Naive B cell (primary cell): ENCODE data around the gene NCOR1. TPM values are rescaled to one million over a fixed set of nuclear protein-coding genes. Genes with fewer than 3 reads are reported as not detected.
A peak's percentile ranks its signal among the peaks of the same experiment; 100 is the strongest.

ENCODE experiments used
- ATAC-seq, 2 donors: fragments of 150-1000 bp; cut with Tn5 transposase; 2 replicates each; pipeline ENCODE4 v1.10.0; 2021; ENCODE audit warnings: low read depth in 2 of 2, mild to moderate bottlenecking in 2 of 2, moderate library complexity in 2 of 2
- DNase-seq: peaks from one replicate; pipeline ENCODE4 v3.0.0; 2022
- H3K27ac Mint-ChIP-seq, 6 donors: one replicate each; pipeline ENCODE4 v1.8.0; 2020 to 2022; ENCODE audit warnings: mild to moderate bottlenecking in 6 of 6, mixed read lengths in 6 of 6, moderate library complexity in 5 of 6, inconsistent platforms in 2 of 6
- H3K27me3 Mint-ChIP-seq, 3 donors: one replicate each; pipeline ENCODE4 v1.8.0; 2021 to 2022; ENCODE audit warnings: mixed read lengths in 3 of 3, mild to moderate bottlenecking in 1 of 3
- H3K36me3 Mint-ChIP-seq, 2 donors: one replicate each; pipeline ENCODE4 v1.8.0; 2020 to 2022; ENCODE audit warnings: mixed read lengths in 2 of 2, inconsistent platforms in 1 of 2, mild to moderate bottlenecking in 1 of 2
- H3K4me1 Mint-ChIP-seq, 3 donors: one replicate each; pipeline ENCODE4 v1.8.0; 2020 to 2022; ENCODE audit warnings: mixed read lengths in 3 of 3, inconsistent platforms in 1 of 3, mild to moderate bottlenecking in 1 of 3, moderate library complexity in 1 of 3
- H3K4me3 Mint-ChIP-seq, 8 donors: one replicate each; pipeline ENCODE4 v1.8.0; 2020 to 2022; ENCODE audit warnings: mild to moderate bottlenecking in 8 of 8, mixed read lengths in 8 of 8, moderate library complexity in 8 of 8, inconsistent platforms in 2 of 8
- H3K9me3 Mint-ChIP-seq, 7 donors: one replicate each; pipeline ENCODE4 v1.8.0; 2020 to 2022; ENCODE audit warnings: mixed read lengths in 7 of 7, mild to moderate bottlenecking in 5 of 7, inconsistent platforms in 2 of 7, moderate library complexity in 1 of 7
- polyA plus RNA-seq, 6 donors: library from polyadenylated mRNA; unstranded; fragments of 300-500 nt; fragmentation: Illumina TruSeq; gene quantifications; one replicate each; pipeline ENCODE4 v1.2.3, GENCODE V29; 2021; ENCODE audit warnings: low read depth in 6 of 6

Gene NCOR1
- polyA plus RNA-seq: 100 to 1,000 TPM in 1 of 6 donors, 10 to 100 TPM in 5; 65.6 to 181 (median 69.0) TPM

- DNase-seq (peak; percentile 81), ATAC-seq (peak; percentile 83 to 84)
- H3K9me3 Mint-ChIP-seq: no peaks in the 10 kb centered on the region
- peaks cover 25 to 71% (median 45%) of the 10 kb centered on the region in 3 donors for H3K4me1 Mint-ChIP-seq
- peak within 1 kb of the TSS; percentile 89 to 99 (median 98) for H3K4me3 Mint-ChIP-seq
- H3K27ac Mint-ChIP-seq: peak within 1 kb of the TSS; percentile 17 to 97 (median 90)
- H3K36me3 Mint-ChIP-seq: no peaks in the 10 kb centered on the region
- H3K27me3 Mint-ChIP-seq: no peaks in the 10 kb centered on the region
These were observed at the start of gene NCOR1 for GRCh38 chr17:16215273-16215964. TSS of gene NCOR1 (minus strand) at chr17:16215534. CDS start at chr17:16194569, 20,965 bp downstream.

- no peak overlapping the region for H3K27ac Mint-ChIP-seq
- DNase-seq: no peak
- no peak for ATAC-seq
- peaks cover 6 to 14% (median 9%) of the 10 kb centered on the region in 3 donors for H3K4me1 Mint-ChIP-seq
- no peaks in the 10 kb centered on the region for H3K9me3 Mint-ChIP-seq
- no peak overlapping the region for H3K4me3 Mint-ChIP-seq
- H3K27me3 Mint-ChIP-seq: no peaks in the 10 kb centered on the region
- no peaks in the 10 kb centered on the region for H3K36me3 Mint-ChIP-seq
These were observed 46.9 kb upstream of the NCOR1 start for GRCh38 chr17:16262201-16262600.

GRCh38 chr17:16261049-16261448 is 45.7 kb upstream of the NCOR1 start:
- Mint-ChIP-seq H3K27ac (no peak overlapping the region), H3K36me3 (no peaks in the 10 kb centered on the region), H3K4me3 (no peak overlapping the region), H3K9me3 (no peaks in the 10 kb centered on the region), H3K4me1 (peaks cover 0 to 9% (median 4%) of the 10 kb centered on the region in 3 donors), H3K27me3 (no peaks in the 10 kb centered on the region)
- DNase-seq (no peak), ATAC-seq (no peak)

GRCh38 chr17:16259926-16260325 is 44.6 kb upstream of the NCOR1 start:
- no peaks in the 10 kb centered on the region for H3K9me3 Mint-ChIP-seq
- no peaks in the 10 kb centered on the region for H3K27me3 Mint-ChIP-seq
- H3K36me3 Mint-ChIP-seq: no peaks in the 10 kb centered on the region
- DNase-seq (no peak), ATAC-seq (no peak)
- peaks cover 0 to 8% (median 2%) of the 10 kb centered on the region in 3 donors for H3K4me1 Mint-ChIP-seq
- H3K4me3 Mint-ChIP-seq: no peak overlapping the region
- H3K27ac Mint-ChIP-seq: no peak overlapping the region

GRCh38 chr17:16258901-16259300 is 43.6 kb upstream of the NCOR1 start:
- Mint-ChIP-seq H3K4me1 (peaks cover 0 to 10% (median 0%) of the 10 kb centered on the region in 3 donors), H3K4me3 (no peak overlapping the region), H3K36me3 (no peaks in the 10 kb centered on the region), H3K27ac (no peak overlapping the region), H3K9me3 (no peaks in the 10 kb centered on the region), H3K27me3 (no peaks in the 10 kb centered on the region)
- ATAC-seq: no peak
- DNase-seq: no peak

- no peak overlapping the region for H3K4me3 Mint-ChIP-seq
- peak overlapping the region in 1 of 6 donors; percentile 77 for H3K27ac Mint-ChIP-seq
- no peaks in the 10 kb centered on the region for H3K27me3 Mint-ChIP-seq
- H3K36me3 Mint-ChIP-seq: peaks cover 0 to 6% of the 10 kb centered on the region in 2 donors
- DNase-seq (no peak), ATAC-seq (no peak)
- no peaks in the 10 kb centered on the region for H3K9me3 Mint-ChIP-seq
- H3K4me1 Mint-ChIP-seq: peaks cover 0 to 10% (median 0%) of the 10 kb centered on the region in 3 donors
These were observed 40.2 kb upstream of the NCOR1 start for GRCh38 chr17:16255481-16255921.

- no peaks in the 10 kb centered on the region for H3K9me3 Mint-ChIP-seq
- ATAC-seq: no peak
- H3K36me3 Mint-ChIP-seq: peaks cover 0 to 6% of the 10 kb centered on the region in 2 donors
- H3K4me3 Mint-ChIP-seq: no peak overlapping the region
- DNase-seq: no peak
- H3K27me3 Mint-ChIP-seq: no peaks in the 10 kb centered on the region
- peaks cover 0 to 10% (median 0%) of the 10 kb centered on the region in 3 donors for H3K4me1 Mint-ChIP-seq
- peak overlapping the region in 3 of 6 donors; percentile 24 to 77 (median 53) for H3K27ac Mint-ChIP-seq
These were observed 39.6 kb upstream of the NCOR1 start for GRCh38 chr17:16254773-16255400.

GRCh38 chr17:16251556-16251955 is 36.2 kb upstream of the NCOR1 start:
- no peaks in the 10 kb centered on the region for H3K9me3 Mint-ChIP-seq
- H3K27me3 Mint-ChIP-seq: no peaks in the 10 kb centered on the region
- peaks cover 1 to 10% (median 9%) of the 10 kb centered on the region in 3 donors for H3K4me1 Mint-ChIP-seq
- peaks cover 14 to 15% of the 10 kb centered on the region in 2 donors for H3K36me3 Mint-ChIP-seq
- DNase-seq (no peak), ATAC-seq (no peak)
- no peak overlapping the region for H3K4me3 Mint-ChIP-seq
- H3K27ac Mint-ChIP-seq: peak overlapping the region in 1 of 6 donors; percentile 64

- ATAC-seq: no peak
- H3K36me3 Mint-ChIP-seq: peaks cover 14 to 15% of the 10 kb centered on the region in 2 donors
These were observed 35.7 kb upstream of the NCOR1 start for GRCh38 chr17:16251043-16251442.

GRCh38 chr17:16250635-16251034 is 35.3 kb upstream of the NCOR1 start:
- H3K27me3 Mint-ChIP-seq: no peaks in the 10 kb centered on the region
- DNase-seq: no peak
- H3K9me3 Mint-ChIP-seq: no peaks in the 10 kb centered on the region
- H3K27ac Mint-ChIP-seq: peak overlapping the region in 2 of 6 donors; percentile 1 to 42
- H3K4me1 Mint-ChIP-seq: peaks cover 1 to 9% (median 9%) of the 10 kb centered on the region in 3 donors
- H3K36me3 Mint-ChIP-seq: peaks cover 14 to 15% of the 10 kb centered on the region in 2 donors
- H3K4me3 Mint-ChIP-seq: no peak overlapping the region
- ATAC-seq: no peak

More at GRCh38 chr17:16251043-16251442, 35.7 kb upstream of the NCOR1 start:
- H3K4me3 Mint-ChIP-seq: no peak overlapping the region
- H3K27ac Mint-ChIP-seq: peak overlapping the region in 3 of 6 donors; percentile 1 to 65 (median 64)
- no peaks in the 10 kb centered on the region for H3K9me3 Mint-ChIP-seq
- no peaks in the 10 kb centered on the region for H3K27me3 Mint-ChIP-seq
- DNase-seq: no peak
- peaks cover 1 to 10% (median 9%) of the 10 kb centered on the region in 3 donors for H3K4me1 Mint-ChIP-seq

GRCh38 chr17:16247586-16247984 is 32.3 kb upstream of the NCOR1 start:
- no peaks in the 10 kb centered on the region for H3K27me3 Mint-ChIP-seq
- no peak for ATAC-seq
- peaks cover 14 to 15% of the 10 kb centered on the region in 2 donors for H3K36me3 Mint-ChIP-seq
- H3K4me1 Mint-ChIP-seq: peaks cover 0 to 9% (median 1%) of the 10 kb centered on the region in 3 donors
- DNase-seq: no peak
- no peaks in the 10 kb centered on the region for H3K9me3 Mint-ChIP-seq
- no peak overlapping the region for H3K27ac Mint-ChIP-seq
- no peak overlapping the region for H3K4me3 Mint-ChIP-seq

GRCh38 chr17:16243801-16244567 is 28.6 kb upstream of the NCOR1 start:
- Mint-ChIP-seq H3K27me3 (no peaks in the 10 kb centered on the region), H3K27ac (no peak overlapping the region), H3K4me1 (peaks cover 0 to 13% (median 4%) of the 10 kb centered on the region in 3 donors), H3K9me3 (no peaks in the 10 kb centered on the region), H3K4me3 (no peak overlapping the region), H3K36me3 (peaks cover 8 to 15% of the 10 kb centered on the region in 2 donors)
- ATAC-seq: no peak
- DNase-seq: no peak

GRCh38 chr17:16243385-16243784 is 28.1 kb upstream of the NCOR1 start:
- peaks cover 4 to 9% of the 10 kb centered on the region in 2 donors for H3K36me3 Mint-ChIP-seq
- DNase-seq (no peak), ATAC-seq (no peak)
- no peaks in the 10 kb centered on the region for H3K27me3 Mint-ChIP-seq
- no peak overlapping the region for H3K4me3 Mint-ChIP-seq
- H3K4me1 Mint-ChIP-seq: peaks cover 0 to 9% (median 3%) of the 10 kb centered on the region in 3 donors
- no peaks in the 10 kb centered on the region for H3K9me3 Mint-ChIP-seq
- no peak overlapping the region for H3K27ac Mint-ChIP-seq
